Activated CD4-positive, CD25-positive, alpha-beta regulatory T cell (primary cell): Measurements from ENCODE around the gene PRRX2.
"Not testable (repeated sequence)": the region's sequence is repeated elsewhere in the genome, so short reads cannot be mapped to it uniquely, and the experiment has no call there.

Experiments used
- DNase-seq, 4 experiments: peaks; one replicate each; lab custom pipeline; 2025; lab: John Stamatoyannopoulos, UW

PRRX2 gene

GRCh38 chr9:129636343-129636742 is 29.1 kb upstream of the PRRX2 start:
- DNase-seq: not testable (repeated sequence)

DNA sequence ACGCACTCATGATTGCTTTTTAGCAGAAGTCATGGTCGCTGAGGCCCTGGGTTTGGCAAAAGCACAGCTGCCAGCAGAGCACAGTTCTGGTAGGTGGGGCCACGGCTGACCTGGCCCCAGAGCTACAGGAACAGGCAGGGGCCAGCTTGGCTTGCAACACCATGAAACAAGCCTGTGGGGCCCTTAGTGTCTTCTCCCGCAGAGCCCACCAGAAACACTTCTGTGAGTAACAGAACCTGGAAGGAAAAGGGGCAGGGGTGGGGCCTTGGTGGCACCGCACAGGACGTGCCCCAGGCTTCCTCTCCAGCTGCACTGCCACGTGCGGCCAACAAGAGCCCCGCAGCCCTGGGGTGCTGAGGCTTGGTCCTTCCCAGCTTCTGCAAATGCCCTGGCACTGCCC is 28.3 kb upstream of the PRRX2 start:
- no peak for DNase-seq

GRCh38 chr9:129637673-129638439 is 27.6 kb upstream of the PRRX2 start:
- DNase-seq: no peak

GRCh38 chr9:129639034-129639630 is 26.3 kb upstream of the PRRX2 start:
- DNase-seq: no peak

- no peak for DNase-seq
Observed at GRCh38 chr9:129639756-129640085, 25.7 kb upstream of the PRRX2 start.

- DNase-seq: no peak
Observed at GRCh38 chr9:129640086-129640870, 25.2 kb upstream of the PRRX2 start.

DNA sequence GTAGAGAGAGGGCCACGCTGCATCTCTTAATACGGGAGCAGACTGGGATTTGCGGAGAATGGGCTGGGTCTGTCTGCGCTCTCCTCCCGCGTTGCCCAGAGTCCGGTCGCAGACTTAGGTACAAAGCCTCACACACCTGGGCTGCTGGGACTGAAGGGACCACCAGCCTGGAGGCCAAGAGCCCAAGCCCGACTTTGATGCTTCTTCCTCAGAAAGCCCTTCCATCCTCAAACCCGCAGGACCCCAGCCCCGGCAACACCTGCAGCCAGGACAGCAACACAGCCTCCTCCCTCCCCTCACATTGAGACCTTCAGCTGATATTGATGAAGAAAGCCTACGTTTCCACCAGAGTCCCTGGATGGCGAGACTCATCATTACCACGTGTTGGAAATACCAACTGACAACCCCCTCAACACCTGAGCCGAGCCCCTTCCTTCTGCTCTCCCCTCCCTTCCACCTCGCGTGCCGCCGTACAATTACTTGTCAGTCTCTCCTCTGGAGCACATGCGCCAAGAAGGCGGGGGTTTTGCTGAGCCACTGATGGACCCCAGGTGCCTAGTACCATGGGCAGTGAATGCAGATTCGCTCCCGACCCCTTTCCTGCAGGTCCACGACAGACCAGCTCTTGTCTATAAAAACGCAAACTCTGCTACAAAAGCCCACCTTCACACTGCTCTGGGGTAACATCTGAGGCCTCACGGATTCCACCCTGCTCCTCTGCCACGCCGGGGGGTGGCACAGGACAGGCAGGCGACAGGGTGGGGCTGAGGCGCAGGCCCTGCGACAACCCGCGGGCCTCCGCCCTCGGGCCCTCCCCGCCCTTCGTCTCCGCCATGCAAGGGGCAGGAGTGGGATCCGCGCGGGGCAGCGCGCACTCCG is 24.3 kb upstream of the PRRX2 start:
- no peak for DNase-seq

GRCh38 chr9:129641750-129642585 is 23.5 kb upstream of the PRRX2 start, which contains the start of gene ASB6:
ASB6 (minus strand) TSS chr9:129642151; CDS start chr9:129641999, 152 bp downstream.
- peak; percentile 82 to 98 (median 92) for DNase-seq

- no peak for DNase-seq
Observed at GRCh38 chr9:129643706-129644105, 21.7 kb upstream of the PRRX2 start.

- no peak for DNase-seq
Observed at GRCh38 chr9:129644365-129644764, 21.1 kb upstream of the PRRX2 start.

DNA sequence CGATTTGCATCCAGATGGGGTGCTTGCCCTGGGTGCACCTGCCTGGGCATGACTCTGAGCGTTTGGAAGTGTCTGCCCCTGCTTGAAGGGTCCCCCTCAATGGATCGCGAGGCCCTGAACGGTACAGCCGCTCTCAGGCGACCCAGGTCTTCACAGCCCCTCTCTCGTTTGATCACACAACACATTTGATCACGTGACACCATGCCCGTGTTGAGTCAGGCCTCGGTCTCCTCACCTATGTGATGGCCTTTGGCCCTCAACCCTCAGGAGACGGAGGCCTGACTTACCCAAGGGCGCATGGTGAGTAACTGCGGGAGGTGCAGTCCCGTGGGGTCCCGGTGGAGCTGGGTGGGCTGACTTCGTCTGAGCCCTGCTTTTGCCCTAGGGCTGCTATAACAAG is 20.5 kb upstream of the PRRX2 start:
- no peak for DNase-seq

- DNase-seq: no peak
Observed at GRCh38 chr9:129646252-129646651, 19.2 kb upstream of the PRRX2 start.

- DNase-seq: no peak
Observed at GRCh38 chr9:129646654-129647053, 18.8 kb upstream of the PRRX2 start.

DNA sequence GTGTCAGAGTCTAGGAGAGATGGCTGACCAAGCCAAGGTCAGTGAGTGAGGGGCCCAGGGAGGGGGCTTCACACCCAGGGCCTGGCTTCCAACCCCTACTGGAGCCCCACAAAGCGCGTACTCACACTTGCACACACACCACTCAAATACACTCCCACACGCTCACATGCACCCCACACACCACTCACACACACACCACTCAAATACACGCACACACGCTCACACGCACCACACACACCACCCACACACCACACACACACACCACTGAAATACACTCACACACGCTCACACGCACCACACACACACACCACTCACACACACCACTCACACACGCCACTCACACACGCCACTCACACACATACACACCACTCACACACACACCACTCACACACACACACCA is 17.8 kb upstream of the PRRX2 start:
- DNase-seq: no peak

- DNase-seq: no peak
Observed at GRCh38 chr9:129648092-129648763, 17.2 kb upstream of the PRRX2 start.

- no peak for DNase-seq
Observed at GRCh38 chr9:129648764-129649115, 16.7 kb upstream of the PRRX2 start.

GRCh38 chr9:129649726-129650679 is 15.4 kb upstream of the PRRX2 start:
- no peak for DNase-seq

- no peak for DNase-seq
Observed at GRCh38 chr9:129650680-129651235, 14.7 kb upstream of the PRRX2 start.
